ENCODE results near the gene CYP24A1. TPM values are rescaled to one million over a fixed set of nuclear protein-coding genes. Genes with fewer than 3 reads are reported as not detected.

Gene CYP24A1
- total and polyA plus RNA-seq, 2 of the 8 experiments (the other 6 are each of a cell fraction or from before 2014, with no cell fraction given): not detected

GRCh38 chr20:54140067-54140466 is 33.7 kb downstream of the CYP24A1 start (continued):
- TF ChIP-seq GABPA (IDR thresholded peaks at IDR 0.05; ENCODE audit: borderline replicate concordance, insufficient read depth, low read length): no peak
